ENCODE data around the gene PICK1. TPM values are rescaled to one million over a fixed set of nuclear protein-coding genes. Genes with fewer than 3 reads are reported as not detected.
A peak's percentile ranks its signal among the peaks of the same experiment; 100 is the strongest.
"Not testable (repeated sequence)": the region's sequence is repeated elsewhere in the genome, so short reads cannot be mapped to it uniquely, and the experiment has no call there.

PICK1 gene
- total RNA-seq, 1 experiment from 2014 or later: 45.5 TPM

- no TSS peak for BruUV-seq (replicated peaks)
Observed at GRCh38 chr22:38114484-38115398, 57.5 kb downstream of the PICK1 start.

GRCh38 chr22:38115423-38116205 is 58.4 kb downstream of the PICK1 start:
- DNase-seq (no peak), ATAC-seq (no peak)
- H3K27me3 ChIP-seq (ENCODE audit: low read length): no peaks in the 10 kb centered on the region
- no peaks in the 10 kb centered on the region for H3K79me2 ChIP-seq (ENCODE audit: low read length)
- no peaks in the 10 kb centered on the region for H3K9me3 ChIP-seq (ENCODE audit: low read length)
- no peak overlapping the region for H3K9ac ChIP-seq (ENCODE audit: low read length)
- no peaks in the 10 kb centered on the region for H3K9me2 ChIP-seq (replicated peaks; ENCODE audit: low read length)
- H3K36me3 ChIP-seq (ENCODE audit: low read depth, low read length): no peaks in the 10 kb centered on the region
- ChIA-PET CTCF (no interaction called here), POLR2A (ENCODE audit: unreplicated experiment) (no interaction called here)
- no peak for TF ChIP-seq EZH2 (IDR thresholded peaks at IDR 0.05; ENCODE audit: low read length, unreplicated experiment)
- no peak overlapping the region for H3K27ac ChIP-seq (ENCODE audit: low read length)
- intact Hi-C loops (cut with micrococcal nuclease): loop anchor here (10.0 kb wide), 1 partner anchor 99 kb away; no protein-coding TSS in a partner anchor
- H3K4me3 ChIP-seq (ENCODE audit: low read length): no peak overlapping the region
- H3K4me2 ChIP-seq (ENCODE audit: low read length): no peak overlapping the region
- no TSS peak for BruUV-seq (replicated peaks)
- no peak overlapping the region for H2AFZ ChIP-seq (ENCODE audit: low read length)
- no peaks in the 10 kb centered on the region for H3F3A ChIP-seq (ENCODE audit: low read length, unreplicated experiment)
- H4K20me1 ChIP-seq (ENCODE audit: low read length): no peaks in the 10 kb centered on the region
- no peaks in the 10 kb centered on the region; the same call in 1 of the 2 replicates for H3K4me1 ChIP-seq (ENCODE audit: insufficient read depth, low read length)

More at GRCh38 chr22:38114484-38115398, 57.5 kb downstream of the PICK1 start:
- Histone ChIP-seq H3K4me2 (ENCODE audit: low read length) (no peak overlapping the region), H3K9me3 (ENCODE audit: low read length) (no peaks in the 10 kb centered on the region), H3K9me2 (replicated peaks; ENCODE audit: low read length) (no peaks in the 10 kb centered on the region), H3K4me1 (ENCODE audit: insufficient read depth, low read length) (no peaks in the 10 kb centered on the region; the same call in 1 of the 2 replicates), H3K9ac (ENCODE audit: low read length) (no peak overlapping the region), H3K27ac (ENCODE audit: low read length) (no peak overlapping the region), H3K79me2 (ENCODE audit: low read length) (no peaks in the 10 kb centered on the region), H3K4me3 (ENCODE audit: low read length) (no peak overlapping the region), H3K36me3 (ENCODE audit: low read depth, low read length) (no peaks in the 10 kb centered on the region), H3F3A (ENCODE audit: low read length, unreplicated experiment) (no peaks in the 10 kb centered on the region), H4K20me1 (ENCODE audit: low read length) (no peaks in the 10 kb centered on the region), H3K27me3 (ENCODE audit: low read length) (no peaks in the 10 kb centered on the region), H2AFZ (ENCODE audit: low read length) (no peak overlapping the region)
- ChIA-PET POLR2A (ENCODE audit: unreplicated experiment) (no interaction called here), CTCF (interaction anchor here (0.6 kb wide), 3 partner anchors 69 to 604 kb away, joined by 3 to 7 read pairs (median 7); no protein-coding TSS in a partner anchor)
- TF ChIP-seq EZH2 (IDR thresholded peaks at IDR 0.05; ENCODE audit: low read length, unreplicated experiment): no peak
- no peak for TF ChIP-seq EZH2phosphoT487 (IDR thresholded peaks at IDR 0.05; ENCODE audit: borderline replicate concordance, low read length)
- TF ChIP-seq CTCF (conservative IDR thresholded peaks at IDR 0.05; ENCODE audit: low read depth, low read length): peak; percentile 79
- peak; percentile 97 for ATAC-seq
- peak; percentile 81 for DNase-seq
- intact Hi-C loops (cut with micrococcal nuclease): loop anchor here (10.0 kb wide), 1 partner anchor 100 kb away; no protein-coding TSS in a partner anchor

- H3K27ac ChIP-seq (ENCODE audit: low read length); H4K20me1 ChIP-seq (ENCODE audit: low read length); H2AFZ ChIP-seq (ENCODE audit: low read length); H3K4me1 ChIP-seq (ENCODE audit: insufficient read depth, low read length); H3K4me3 ChIP-seq (ENCODE audit: low read length); H3K9me2 ChIP-seq (replicated peaks; ENCODE audit: low read length); H3F3A ChIP-seq (ENCODE audit: low read length, unreplicated experiment); POLR2A ChIA-PET (ENCODE audit: unreplicated experiment); H3K79me2 ChIP-seq (ENCODE audit: low read length); CTCF ChIA-PET; H3K9ac ChIP-seq (ENCODE audit: low read length); H3K36me3 ChIP-seq (ENCODE audit: low read depth, low read length); H3K9me3 ChIP-seq (ENCODE audit: low read length); DNase-seq; H3K27me3 ChIP-seq (ENCODE audit: low read length); H3K4me2 ChIP-seq (ENCODE audit: low read length); ATAC-seq; BruUV-seq (replicated peaks): not testable (repeated sequence)
- intact Hi-C loops (cut with micrococcal nuclease): loop anchor here (10.0 kb wide), 1 partner anchor 97 kb away; no protein-coding TSS in a partner anchor
Observed at GRCh38 chr22:38117556-38117955, 60.4 kb downstream of the PICK1 start.

Measured in PC-3 (cell line).